BE2C (cell line): ENCODE results near the gene PLEKHM3.
"Not testable (repeated sequence)": the region's sequence is repeated elsewhere in the genome, so short reads cannot be mapped to it uniquely, and the experiment has no call there.

Source experiments
- DNase-seq: peaks from one replicate; pipeline ENCODE4 v3.0.0-alpha.2; 2020
- H3K27me3 ChIP-seq: fragments of 250-450 bp; sonication (Bioruptor Pico); 2 replicates; pipeline ENCODE4 v1.5.1; 2020; ENCODE audit warnings: mild to moderate bottlenecking
- H3K36me3 ChIP-seq: fragments of 250-450 bp; sonication (Bioruptor Pico); 2 replicates; pipeline ENCODE4 v1.5.1; 2020; ENCODE audit warnings: mild to moderate bottlenecking
- H3K4me1 ChIP-seq: fragments of 250-450 bp; sonication (Bioruptor Pico); 2 replicates; pipeline ENCODE4 v1.5.1; 2020
- H3K4me3 ChIP-seq: 2 replicates; pipeline ENCODE4 v1.5.1; 2011; ENCODE audit warnings: low read depth, low read length
- H3K9me3 ChIP-seq: fragments of 250-450 bp; sonication (Bioruptor Pico); 2 replicates; pipeline ENCODE4 v1.5.1; 2020
- TF ChIP-seq, protein P1 (sequence below): IDR thresholded peaks from 2 replicates; pipeline ENCODE4 v1.5.1; 2012; ENCODE audit warnings: mild to moderate bottlenecking, low read depth, low read length

The PLEKHM3 gene

DNA sequence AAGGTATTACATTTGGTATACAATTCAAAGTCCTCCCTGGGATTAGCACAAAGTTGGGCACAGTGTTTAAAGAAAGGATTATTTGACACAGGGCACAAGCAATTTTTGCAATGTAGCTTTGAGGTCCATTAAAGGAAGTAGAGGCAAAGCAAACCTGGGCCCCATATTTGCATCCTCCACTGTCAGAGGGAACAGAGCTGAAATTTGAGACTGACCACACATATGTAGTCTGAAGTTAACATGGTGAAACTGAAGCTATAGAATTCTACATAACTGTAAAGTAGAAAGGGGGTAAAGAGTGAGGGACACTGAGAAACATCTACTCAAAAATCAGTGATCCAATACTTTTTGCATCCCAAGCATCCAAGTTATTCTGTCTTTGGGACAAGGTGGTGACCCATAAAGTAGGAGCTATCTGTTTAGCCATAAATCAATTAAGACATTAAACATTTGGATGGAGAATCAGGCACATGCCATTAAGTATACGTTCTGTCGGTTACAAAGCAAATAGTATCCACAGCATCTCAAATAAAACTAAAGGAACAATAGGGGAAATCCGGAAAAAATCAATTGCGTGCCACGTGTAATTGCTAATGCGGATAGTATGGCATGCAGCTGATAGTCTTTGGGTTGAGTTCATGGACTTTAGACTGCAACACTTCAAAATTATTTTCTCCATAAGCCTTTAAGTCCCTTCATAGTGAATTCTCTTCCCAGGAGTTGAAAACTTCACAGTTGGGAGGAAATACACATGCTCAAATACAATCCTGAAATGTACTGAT lies 72.6 kb downstream of the PLEKHM3 start:
- H3K9me3 ChIP-seq = no peaks in the 10 kb centered on the region
- TF ChIP-seq, protein P1, sequence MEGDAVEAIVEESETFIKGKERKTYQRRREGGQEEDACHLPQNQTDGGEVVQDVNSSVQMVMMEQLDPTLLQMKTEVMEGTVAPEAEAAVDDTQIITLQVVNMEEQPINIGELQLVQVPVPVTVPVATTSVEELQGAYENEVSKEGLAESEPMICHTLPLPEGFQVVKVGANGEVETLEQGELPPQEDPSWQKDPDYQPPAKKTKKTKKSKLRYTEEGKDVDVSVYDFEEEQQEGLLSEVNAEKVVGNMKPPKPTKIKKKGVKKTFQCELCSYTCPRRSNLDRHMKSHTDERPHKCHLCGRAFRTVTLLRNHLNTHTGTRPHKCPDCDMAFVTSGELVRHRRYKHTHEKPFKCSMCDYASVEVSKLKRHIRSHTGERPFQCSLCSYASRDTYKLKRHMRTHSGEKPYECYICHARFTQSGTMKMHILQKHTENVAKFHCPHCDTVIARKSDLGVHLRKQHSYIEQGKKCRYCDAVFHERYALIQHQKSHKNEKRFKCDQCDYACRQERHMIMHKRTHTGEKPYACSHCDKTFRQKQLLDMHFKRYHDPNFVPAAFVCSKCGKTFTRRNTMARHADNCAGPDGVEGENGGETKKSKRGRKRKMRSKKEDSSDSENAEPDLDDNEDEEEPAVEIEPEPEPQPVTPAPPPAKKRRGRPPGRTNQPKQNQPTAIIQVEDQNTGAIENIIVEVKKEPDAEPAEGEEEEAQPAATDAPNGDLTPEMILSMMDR = no peak
- H3K4me3 ChIP-seq = no peak overlapping the region
- DNase-seq = no peak
- H3K36me3 ChIP-seq = no peaks in the 10 kb centered on the region
- H3K4me1 ChIP-seq = no peaks in the 10 kb centered on the region
- H3K27me3 ChIP-seq = no peaks in the 10 kb centered on the region

DNA sequence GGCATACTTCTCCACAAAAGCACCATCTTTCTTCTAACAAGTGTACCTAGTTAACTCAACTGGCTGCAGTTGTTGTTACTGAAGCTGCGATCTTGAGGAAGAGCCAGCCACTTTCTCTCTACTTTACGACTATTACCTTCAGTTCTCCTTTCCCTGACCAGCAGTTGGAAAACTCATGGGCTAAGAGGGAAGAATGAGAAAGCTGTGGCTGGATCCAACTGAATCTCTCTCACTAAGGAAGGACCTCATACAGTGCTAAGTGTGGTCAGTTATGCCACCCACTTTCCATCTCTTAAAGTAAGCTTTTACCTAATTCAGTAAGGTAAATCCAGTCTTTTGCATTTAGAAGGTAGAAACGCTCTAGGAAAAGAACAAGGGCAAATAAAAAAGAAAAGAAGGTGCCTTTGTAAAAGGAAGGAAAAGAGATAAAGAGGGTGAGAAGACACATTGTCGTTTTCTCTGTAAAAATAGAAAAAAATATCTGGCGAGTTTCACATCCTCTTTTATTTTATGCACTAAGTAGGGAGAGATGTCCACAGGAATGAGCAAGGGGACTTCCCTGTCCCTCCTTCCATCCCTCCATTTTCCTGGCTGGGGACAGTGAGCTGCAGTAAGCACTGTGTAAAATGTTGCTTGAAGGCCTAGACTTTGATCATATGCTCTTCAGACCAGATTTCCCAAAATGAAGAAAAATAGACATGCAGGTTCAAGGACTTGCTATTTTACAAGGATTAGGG lies 73.4 kb downstream of the PLEKHM3 start:
- DNase-seq = no peak
- Histone ChIP-seq H3K4me1 (no peaks in the 10 kb centered on the region), H3K27me3 (no peaks in the 10 kb centered on the region), H3K36me3 (no peaks in the 10 kb centered on the region), H3K4me3 (no peak overlapping the region), H3K9me3 (no peaks in the 10 kb centered on the region)
- TF ChIP-seq, protein P1 = no peak

DNA sequence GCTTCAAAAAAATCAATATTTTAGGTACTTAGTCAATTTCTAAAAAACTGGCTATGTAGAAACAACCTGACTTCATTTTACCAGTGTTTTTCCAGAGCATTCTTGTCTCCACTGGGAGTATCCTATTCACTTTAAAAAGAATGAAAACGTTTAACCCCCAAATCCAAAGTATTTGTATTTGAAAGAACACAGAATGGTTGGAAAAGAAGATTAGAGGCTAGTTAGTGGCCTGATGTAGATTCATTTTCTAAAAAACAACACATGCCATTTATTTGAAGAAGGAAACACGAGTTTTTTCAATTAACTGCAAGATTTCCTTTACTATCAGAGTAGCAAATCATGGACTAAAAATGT lies 74.6 kb downstream of the PLEKHM3 start:
- no peak for DNase-seq
- Histone ChIP-seq H3K4me1 (no peaks in the 10 kb centered on the region), H3K9me3 (no peaks in the 10 kb centered on the region), H3K4me3 (no peak overlapping the region), H3K36me3 (no peaks in the 10 kb centered on the region), H3K27me3 (no peaks in the 10 kb centered on the region)
- TF ChIP-seq, protein P1 = no peak

DNA sequence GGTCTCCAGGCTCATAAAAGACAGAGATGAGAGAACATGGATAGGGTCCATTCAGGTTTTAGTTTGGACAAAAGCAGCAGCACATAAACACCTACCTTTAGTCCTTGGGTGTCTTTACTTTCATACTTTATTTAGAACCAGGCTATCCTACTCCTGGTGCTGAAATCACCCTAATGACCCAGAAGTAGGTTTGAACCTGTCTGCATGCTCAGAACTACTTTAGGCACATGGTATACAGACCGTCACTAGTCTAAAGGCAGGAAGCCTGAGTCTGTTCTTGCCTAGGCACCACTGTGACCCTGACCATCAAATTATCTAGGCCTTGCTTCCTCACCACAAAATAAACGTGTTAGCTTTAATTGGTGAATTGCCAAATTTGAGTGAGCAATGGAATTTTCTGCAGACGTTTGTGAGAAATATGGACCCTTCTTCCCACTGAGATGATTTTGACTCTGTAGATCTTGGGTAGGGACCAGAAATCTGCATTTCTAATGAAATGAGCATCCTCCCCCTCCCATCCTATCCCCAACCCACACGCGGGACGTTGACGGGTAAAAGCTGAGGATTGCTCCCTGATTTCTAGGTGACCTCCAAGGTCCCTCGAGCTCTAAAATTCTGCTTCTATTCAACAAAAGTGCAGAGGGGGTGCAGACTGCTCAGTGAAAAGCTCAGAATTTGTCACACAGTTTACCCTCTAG lies 75.1 kb downstream of the PLEKHM3 start:
- no peak for DNase-seq
- Histone ChIP-seq H3K4me1 (no peaks in the 10 kb centered on the region), H3K36me3 (no peaks in the 10 kb centered on the region), H3K4me3 (no peak overlapping the region), H3K27me3 (no peaks in the 10 kb centered on the region), H3K9me3 (no peaks in the 10 kb centered on the region)
- TF ChIP-seq, protein P1 = no peak

DNA sequence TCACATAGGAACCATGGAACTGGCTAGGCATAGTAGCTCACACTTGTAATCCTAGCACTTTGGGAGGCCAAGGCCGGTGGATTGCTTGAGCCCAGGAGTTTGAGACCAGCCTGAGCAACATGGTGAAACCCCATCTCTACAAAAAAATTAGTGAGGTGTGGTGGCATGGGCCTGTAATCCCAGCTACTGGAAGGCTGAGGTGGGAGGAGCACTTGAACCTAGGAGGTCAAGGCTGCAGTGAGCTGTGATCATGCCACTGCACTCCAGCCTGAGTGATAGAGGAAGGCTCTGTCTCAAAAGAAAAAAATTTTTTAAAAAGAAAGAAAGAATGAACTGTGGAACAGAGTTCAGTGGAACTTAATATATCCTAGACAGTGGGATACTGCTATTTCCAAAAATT lies 76.1 kb downstream of the PLEKHM3 start:
- not testable (repeated sequence) for DNase-seq, H3K27me3 ChIP-seq, H3K9me3 ChIP-seq, H3K4me1 ChIP-seq, H3K4me3 ChIP-seq, H3K36me3 ChIP-seq

DNA sequence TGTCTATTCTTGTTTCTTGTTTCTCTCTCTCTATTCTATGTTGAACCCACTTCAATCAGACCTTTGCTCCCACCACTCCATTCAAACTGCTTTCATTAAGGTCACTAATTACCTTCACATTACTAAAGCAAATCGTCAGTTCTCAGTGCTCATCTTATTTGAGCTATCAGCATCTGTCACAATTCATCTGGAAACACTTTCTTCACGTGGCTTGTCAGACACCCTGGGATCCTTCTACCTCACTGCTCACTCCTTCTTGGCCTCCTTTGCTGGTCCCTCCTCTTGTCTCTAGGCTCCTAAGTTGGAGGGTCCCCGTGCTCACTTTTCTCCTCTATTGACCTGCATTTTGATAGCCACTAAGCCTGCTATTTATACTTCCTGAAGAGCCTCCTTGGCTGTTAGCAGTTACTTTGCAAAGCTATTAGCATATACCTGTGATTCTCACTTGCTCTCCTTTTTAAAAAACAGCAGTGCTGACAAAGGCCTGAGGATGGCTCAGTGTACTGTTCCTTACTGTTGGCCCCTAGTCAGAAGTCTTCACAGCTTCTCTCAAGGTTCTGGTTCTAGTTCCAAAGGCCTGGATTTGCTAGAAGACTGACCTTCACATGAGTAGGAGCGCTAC lies 80.2 kb downstream of the PLEKHM3 start:
- no peaks in the 10 kb centered on the region for H3K27me3 ChIP-seq
- DNase-seq = no peak

More for the DNA sequence above, 80.2 kb downstream of the PLEKHM3 start:
- Histone ChIP-seq H3K4me1 (no peaks in the 10 kb centered on the region), H3K9me3 (no peaks in the 10 kb centered on the region), H3K4me3 (no peak overlapping the region), H3K36me3 (no peaks in the 10 kb centered on the region)
- TF ChIP-seq, protein P1 = no peak
